ENCODE results near the gene HSPA12A. TPM values are rescaled to one million over a fixed set of nuclear protein-coding genes. Genes with fewer than 3 reads are reported as not detected.

Gene HSPA12A
- total RNA-seq, 1 experiment from 2014 or later, result 3.1 TPM

DNA sequence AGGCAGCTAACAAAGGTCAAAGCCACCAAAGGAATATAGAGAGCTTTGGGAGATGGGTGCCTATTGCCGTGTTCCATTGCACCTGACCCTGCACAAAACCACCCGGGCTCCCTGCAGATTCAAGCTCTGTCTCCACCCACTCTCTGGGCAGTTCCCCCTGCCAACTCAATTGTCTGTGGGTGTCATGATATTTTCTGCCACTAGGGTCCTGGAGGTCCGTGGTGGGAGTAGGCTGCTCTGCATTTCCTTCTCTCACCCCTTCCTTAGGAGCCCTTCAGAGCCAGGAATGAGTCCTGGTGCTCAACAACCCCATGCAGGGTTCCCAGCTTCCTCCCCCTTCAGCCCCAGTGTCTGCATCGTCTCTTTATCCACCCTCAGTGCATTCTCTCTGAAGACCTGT is 87.5 kb downstream of the HSPA12A start:
- intact Hi-C loops (cut with micrococcal nuclease), result no loop called here
- H3K36me3 ChIP-seq (ENCODE audit: low read depth, low read length), result no peaks in the 10 kb centered on the region
- H3K4me3 ChIP-seq (ENCODE audit: low read length), result no peak overlapping the region
- TF ChIP-seq EZH2phosphoT487 (IDR thresholded peaks at IDR 0.05; ENCODE audit: borderline replicate concordance, low read length), result no peak
- TF ChIP-seq, protein P1, sequence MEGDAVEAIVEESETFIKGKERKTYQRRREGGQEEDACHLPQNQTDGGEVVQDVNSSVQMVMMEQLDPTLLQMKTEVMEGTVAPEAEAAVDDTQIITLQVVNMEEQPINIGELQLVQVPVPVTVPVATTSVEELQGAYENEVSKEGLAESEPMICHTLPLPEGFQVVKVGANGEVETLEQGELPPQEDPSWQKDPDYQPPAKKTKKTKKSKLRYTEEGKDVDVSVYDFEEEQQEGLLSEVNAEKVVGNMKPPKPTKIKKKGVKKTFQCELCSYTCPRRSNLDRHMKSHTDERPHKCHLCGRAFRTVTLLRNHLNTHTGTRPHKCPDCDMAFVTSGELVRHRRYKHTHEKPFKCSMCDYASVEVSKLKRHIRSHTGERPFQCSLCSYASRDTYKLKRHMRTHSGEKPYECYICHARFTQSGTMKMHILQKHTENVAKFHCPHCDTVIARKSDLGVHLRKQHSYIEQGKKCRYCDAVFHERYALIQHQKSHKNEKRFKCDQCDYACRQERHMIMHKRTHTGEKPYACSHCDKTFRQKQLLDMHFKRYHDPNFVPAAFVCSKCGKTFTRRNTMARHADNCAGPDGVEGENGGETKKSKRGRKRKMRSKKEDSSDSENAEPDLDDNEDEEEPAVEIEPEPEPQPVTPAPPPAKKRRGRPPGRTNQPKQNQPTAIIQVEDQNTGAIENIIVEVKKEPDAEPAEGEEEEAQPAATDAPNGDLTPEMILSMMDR (conservative IDR thresholded peaks at IDR 0.05; ENCODE audit: low read depth, low read length), result peak; percentile 28; the same call in 1 of the 2 replicates
- no TSS peak for BruUV-seq (replicated peaks)
- DNase-seq (peak; percentile 15), ATAC-seq (no peak)
- no peak overlapping the region for H2AFZ ChIP-seq (ENCODE audit: low read length)
- POLR2A ChIA-PET (ENCODE audit: unreplicated experiment), result no interaction called here
- H4K20me1 ChIP-seq (ENCODE audit: low read length), result no peaks in the 10 kb centered on the region
- H3K79me2 ChIP-seq (ENCODE audit: low read length), result no peaks in the 10 kb centered on the region
- H3K4me1 ChIP-seq (ENCODE audit: insufficient read depth, low read length), result no peaks in the 10 kb centered on the region
- H3K9ac ChIP-seq (ENCODE audit: low read length), result no peak overlapping the region
- no peak overlapping the region for H3K4me2 ChIP-seq (ENCODE audit: low read length)
- no peak overlapping the region for H3K27ac ChIP-seq (ENCODE audit: low read length)
- H3F3A ChIP-seq (ENCODE audit: low read length, unreplicated experiment), result no peaks in the 10 kb centered on the region
- no peaks in the 10 kb centered on the region for H3K9me2 ChIP-seq (replicated peaks; ENCODE audit: low read length)
- 0 out of 2 replicates have a peak, but pooled peaks cover 7% of the 10 kb centered on the region for H3K27me3 ChIP-seq (ENCODE audit: low read length)
- CTCF ChIA-PET, result no interaction called here
- H3K9me3 ChIP-seq (ENCODE audit: low read length), result no peaks in the 10 kb centered on the region

DNA sequence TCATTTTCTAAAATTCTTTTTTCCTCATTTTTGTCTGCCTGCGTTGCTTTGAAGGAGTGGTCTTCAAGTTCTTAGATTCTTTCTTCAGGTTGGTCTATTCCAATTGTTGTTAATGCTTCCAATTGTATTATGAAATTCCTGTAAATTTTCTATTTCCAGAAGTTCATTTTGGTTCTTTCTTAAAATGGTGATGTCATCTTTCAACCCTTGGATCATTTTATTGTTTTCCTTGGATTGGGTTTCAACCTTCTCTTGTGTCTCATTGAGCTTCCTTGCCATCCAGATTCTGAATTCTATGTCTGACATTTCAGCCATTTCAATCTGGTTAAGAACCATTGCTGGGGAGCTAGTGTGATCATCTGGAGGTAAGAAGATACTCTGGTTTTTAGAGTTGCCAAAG is 88.5 kb downstream of the HSPA12A start:
- H4K20me1 ChIP-seq (ENCODE audit: low read length), result no peaks in the 10 kb centered on the region
- no peak overlapping the region for H2AFZ ChIP-seq (ENCODE audit: low read length)
- no peaks in the 10 kb centered on the region for H3F3A ChIP-seq (ENCODE audit: low read length, unreplicated experiment)
- H3K36me3 ChIP-seq (ENCODE audit: low read depth, low read length), result no peaks in the 10 kb centered on the region
- no peaks in the 10 kb centered on the region for H3K9me2 ChIP-seq (replicated peaks; ENCODE audit: low read length)
- 0 out of 2 replicates have a peak, but pooled peaks cover 7% of the 10 kb centered on the region for H3K27me3 ChIP-seq (ENCODE audit: low read length)
- intact Hi-C loops (cut with micrococcal nuclease), result no loop called here
- DNase-seq (no peak), ATAC-seq (no peak)
- no peaks in the 10 kb centered on the region for H3K79me2 ChIP-seq (ENCODE audit: low read length)
- BruUV-seq (replicated peaks), result no TSS peak
- TF ChIP-seq, protein P1 (conservative IDR thresholded peaks at IDR 0.05; ENCODE audit: low read depth, low read length), result no peak
- no peak for TF ChIP-seq EZH2 (IDR thresholded peaks at IDR 0.05; ENCODE audit: low read length, unreplicated experiment)
- TF ChIP-seq EZH2phosphoT487 (IDR thresholded peaks at IDR 0.05; ENCODE audit: borderline replicate concordance, low read length), result no peak
- H3K9ac ChIP-seq (ENCODE audit: low read length), result no peak overlapping the region
- POLR2A ChIA-PET (ENCODE audit: unreplicated experiment), result no interaction called here
- no peak overlapping the region for H3K4me3 ChIP-seq (ENCODE audit: low read length)
- H3K9me3 ChIP-seq (ENCODE audit: low read length), result no peaks in the 10 kb centered on the region
- no peaks in the 10 kb centered on the region for H3K4me1 ChIP-seq (ENCODE audit: insufficient read depth, low read length)
- H3K4me2 ChIP-seq (ENCODE audit: low read length), result no peak overlapping the region
- H3K27ac ChIP-seq (ENCODE audit: low read length), result no peak overlapping the region
- CTCF ChIA-PET, result no interaction called here

DNA sequence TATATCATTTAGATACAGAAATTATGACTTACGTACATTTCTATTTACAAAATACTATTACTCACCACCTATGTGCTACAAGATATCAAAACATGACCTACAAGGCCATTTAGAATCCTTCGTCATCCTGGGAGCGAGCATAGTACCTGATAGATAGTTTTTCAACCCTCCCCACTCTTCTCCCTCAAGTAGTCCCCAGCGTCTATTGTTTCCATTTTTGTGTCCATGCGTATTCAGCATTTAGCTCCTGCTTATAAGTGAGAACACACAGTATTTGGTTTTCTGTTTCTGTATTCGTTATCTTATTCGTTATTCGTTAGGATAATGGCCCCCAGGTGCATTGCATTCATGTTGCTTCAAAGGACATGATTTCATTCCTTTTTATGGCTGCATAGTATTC is 93.5 kb downstream of the HSPA12A start:
- no peaks in the 10 kb centered on the region for H3F3A ChIP-seq (ENCODE audit: low read length, unreplicated experiment)
- H4K20me1 ChIP-seq (ENCODE audit: low read length), result no peaks in the 10 kb centered on the region
- DNase-seq (no peak), ATAC-seq (no peak)
- H3K9ac ChIP-seq (ENCODE audit: low read length), result no peak overlapping the region
- no peak overlapping the region for H3K27ac ChIP-seq (ENCODE audit: low read length)
- ChIA-PET POLR2A (ENCODE audit: unreplicated experiment) (no interaction called here), CTCF (no interaction called here)
- TF ChIP-seq EZH2phosphoT487 (IDR thresholded peaks at IDR 0.05; ENCODE audit: borderline replicate concordance, low read length), result no peak
- TF ChIP-seq, protein P1 (conservative IDR thresholded peaks at IDR 0.05; ENCODE audit: low read depth, low read length), result no peak
- TF ChIP-seq EZH2 (IDR thresholded peaks at IDR 0.05; ENCODE audit: low read length, unreplicated experiment), result no peak
- no peaks in the 10 kb centered on the region for H3K4me1 ChIP-seq (ENCODE audit: insufficient read depth, low read length)
- BruUV-seq (replicated peaks), result no TSS peak
- H3K9me2 ChIP-seq (replicated peaks; ENCODE audit: low read length), result no peaks in the 10 kb centered on the region
- no peaks in the 10 kb centered on the region for H3K9me3 ChIP-seq (ENCODE audit: low read length)
- no peak overlapping the region for H3K4me3 ChIP-seq (ENCODE audit: low read length)
- no peak overlapping the region for H2AFZ ChIP-seq (ENCODE audit: low read length)
- no peaks in the 10 kb centered on the region for H3K36me3 ChIP-seq (ENCODE audit: low read depth, low read length)
- intact Hi-C loops (cut with micrococcal nuclease), result no loop called here
- H3K79me2 ChIP-seq (ENCODE audit: low read length), result no peaks in the 10 kb centered on the region
- peaks cover 39% of the 10 kb centered on the region for H3K27me3 ChIP-seq (ENCODE audit: low read length)
- H3K4me2 ChIP-seq (ENCODE audit: low read length), result no peak overlapping the region
